GM12892 (cell line): ENCODE results near the gene NR3C2.

ENCODE experiments used
- POLR2A ChIP-seq: IDR thresholded peaks from 2 replicates; pipeline ENCODE4 v1.6.1; 2011; ENCODE audit warnings: low read depth, low read length, control low read depth
- POLR2AphosphoS5 ChIP-seq: IDR thresholded peaks from 2 replicates; pipeline ENCODE4 v1.6.1; 2011; ENCODE audit warnings: low read depth, low read length, control low read depth

DNA sequence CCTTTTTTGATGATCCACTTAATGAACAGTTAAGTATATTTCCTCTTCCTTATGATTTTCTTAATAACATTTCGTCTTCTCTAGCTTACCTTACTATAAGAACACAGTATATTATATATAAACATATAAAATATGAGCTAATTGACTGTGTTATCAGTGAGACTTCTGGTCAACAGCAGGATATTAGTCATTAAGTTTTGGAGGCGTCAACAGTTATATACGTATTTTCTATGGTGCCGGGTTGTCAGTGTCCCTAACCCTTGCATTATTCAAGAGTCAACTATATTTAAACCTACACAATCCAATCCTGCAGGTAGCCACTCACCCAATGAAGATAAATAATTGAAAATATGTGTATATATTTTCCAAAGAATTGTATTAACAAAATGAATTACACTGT is 88.0 kb downstream of the NR3C2 start:
- TF ChIP-seq POLR2AphosphoS5, result no peak
- TF ChIP-seq POLR2A, result no peak
